GM12891 (cell line): ENCODE measurements around the gene TIPRL.

ENCODE experiments used
- DNase-seq: peaks from one replicate; pipeline ENCODE4 v3.0.0; 2011; ENCODE audit warnings: low spot score; ENCODE audit not compliant: insufficient read length
- FAIRE-seq: peaks from 2 replicates; lab custom pipeline; 2011; peaks lifted over from hg19 to GRCh38; lab: Jason Lieb, UNC
- PAX5 ChIP-seq: IDR thresholded peaks from 2 replicates; pipeline ENCODE4 v1.6.1; 2011; ENCODE audit warnings: low read length, moderate library complexity, mild to moderate bottlenecking; ENCODE audit not compliant: insufficient read depth, severe bottlenecking
- POLR2A ChIP-seq: IDR thresholded peaks from 2 replicates; pipeline ENCODE4 v1.6.1; 2011; ENCODE audit warnings: low read depth, low read length, control low read depth
- POLR2AphosphoS5 ChIP-seq: IDR thresholded peaks from 2 replicates; pipeline ENCODE4 v1.6.1; 2011; ENCODE audit warnings: low read depth, low read length, control low read depth
- POU2F2 ChIP-seq: IDR thresholded peaks from 2 replicates; pipeline ENCODE4 v1.6.1; 2011; ENCODE audit warnings: low read depth, mild to moderate bottlenecking, control low read depth, low read length, moderate library complexity
- SPI1 ChIP-seq: IDR thresholded peaks from 2 replicates; pipeline ENCODE4 v1.6.1; 2011; ENCODE audit warnings: low read depth, low read length, control low read depth
- TAF1 ChIP-seq: IDR thresholded peaks from 2 replicates; pipeline ENCODE4 v1.6.1; 2011; ENCODE audit warnings: low read depth, low read length, control low read depth

Gene TIPRL

DNA sequence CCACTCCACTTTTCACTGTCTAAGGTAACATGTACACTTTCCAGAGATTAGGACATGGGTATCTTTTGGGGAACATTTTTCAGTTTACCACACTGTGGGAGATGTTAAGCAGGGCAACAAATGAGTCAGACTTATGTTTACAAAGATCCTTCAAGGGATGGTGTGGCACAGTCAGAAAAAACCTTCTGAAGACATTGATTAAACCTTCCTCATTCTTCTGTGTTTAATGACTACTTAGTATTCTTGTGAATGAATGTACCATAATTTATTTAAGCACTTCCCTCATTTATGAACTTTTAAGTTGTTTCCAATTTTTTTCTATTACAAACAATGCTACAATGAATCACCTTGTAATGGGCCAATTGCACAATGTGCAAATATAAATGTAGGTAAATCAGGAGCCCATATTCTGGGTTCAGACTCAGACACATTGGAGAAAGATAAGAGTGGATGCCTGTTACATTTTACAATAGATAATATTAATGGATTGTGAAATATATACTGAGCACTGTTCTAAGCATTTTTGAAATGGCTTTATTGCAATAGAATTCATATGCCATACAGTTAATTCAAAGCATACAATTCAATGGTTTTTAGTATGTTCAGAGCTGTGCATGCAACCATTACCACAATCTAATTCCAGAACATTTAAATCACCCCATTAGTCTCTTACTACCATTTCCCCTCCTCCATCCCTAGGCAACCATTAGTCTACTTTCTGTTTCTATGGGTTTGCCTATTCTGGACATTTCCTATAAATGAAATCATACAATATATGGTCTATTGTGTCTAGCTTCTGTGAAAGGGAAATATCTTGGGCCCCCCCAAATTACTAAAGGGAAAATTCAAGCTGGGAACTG, 45.1 kb downstream of the TIPRL start:
- no peak for FAIRE-seq
- TF ChIP-seq TAF1 (no peak), PAX5 (no peak), SPI1 (no peak), POU2F2 (no peak), POLR2A (no peak), POLR2AphosphoS5 (no peak)
- no peak for DNase-seq

DNA sequence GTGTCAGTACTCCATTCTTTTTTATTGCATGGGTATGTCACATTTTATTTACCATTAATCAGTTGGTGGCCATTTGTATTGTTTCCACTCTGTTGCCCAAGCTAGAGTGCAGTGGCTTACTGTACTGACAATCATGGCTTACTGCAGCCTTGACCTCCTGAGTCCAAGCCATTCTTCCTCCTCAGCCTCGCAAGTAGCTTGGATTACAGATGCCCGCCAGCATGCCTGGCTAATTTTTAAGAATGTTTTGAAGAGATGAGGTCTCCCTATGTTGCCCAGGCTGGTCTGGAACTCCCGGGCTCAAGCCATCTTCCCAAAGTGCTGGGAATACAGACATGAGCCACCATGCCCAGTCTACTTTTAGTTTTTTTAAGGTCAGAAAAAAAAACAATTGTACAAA, 46.2 kb downstream of the TIPRL start:
- TF ChIP-seq POLR2A (no peak), PAX5 (no peak), TAF1 (no peak), POLR2AphosphoS5 (no peak), POU2F2 (no peak), SPI1 (no peak)
- FAIRE-seq (peak; percentile 75), DNase-seq (no peak)

DNA sequence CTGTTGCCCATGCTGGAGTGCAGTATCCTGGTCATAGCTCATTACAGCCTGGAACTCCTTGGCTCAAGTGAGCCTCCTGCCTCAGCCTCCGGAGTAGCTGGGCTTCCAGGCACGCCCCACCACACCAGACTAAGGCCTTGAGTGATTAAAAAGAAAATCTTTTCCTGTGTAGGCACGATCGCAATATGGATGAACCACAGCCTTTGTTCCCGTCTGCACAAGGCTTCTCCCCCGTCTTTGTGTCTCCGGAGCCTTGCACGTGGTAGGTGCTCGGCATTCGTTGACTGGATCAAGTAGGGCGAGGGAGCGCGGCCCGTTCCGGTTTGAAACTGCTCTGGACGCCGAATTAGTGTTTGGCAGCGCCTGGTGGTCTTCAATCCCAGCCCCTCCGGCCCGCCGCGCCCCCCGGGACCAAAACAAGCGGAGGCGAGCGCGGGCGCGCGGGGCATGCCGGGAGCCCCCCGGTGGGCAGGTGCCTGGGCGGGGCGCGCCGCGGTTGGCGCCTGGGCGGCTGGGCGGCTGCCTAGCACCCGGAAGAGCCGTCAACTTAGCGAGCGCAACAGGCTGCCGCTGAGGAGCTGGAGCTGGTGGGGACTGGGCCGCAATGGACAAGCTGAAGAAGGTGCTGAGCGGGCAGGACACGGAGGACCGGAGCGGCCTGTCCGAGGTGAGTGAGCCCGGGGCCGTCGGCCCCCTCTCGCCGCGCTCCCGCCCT, 46.9 kb downstream of the TIPRL start, which contains the start of gene SFT2D2:
TSS of gene SFT2D2 (plus strand) at position 529 of the 715 bp plus-strand sequence. CDS start at position 605, 76 bp downstream.
- TF ChIP-seq TAF1: peak; percentile 84; the same call in 1 of the 2 replicates
- peak; percentile 95 for TF ChIP-seq POLR2AphosphoS5
- peak; percentile 89 for TF ChIP-seq POLR2A
- no peak for TF ChIP-seq PAX5
- peak; percentile 69; the same call in 1 of the 2 replicates for TF ChIP-seq POU2F2
- TF ChIP-seq SPI1: no peak

GRCh38 chr1:168227620-168228019, 48.9 kb downstream of the TIPRL start:
- DNase-seq (no peak), FAIRE-seq (no peak)
- no peak for TF ChIP-seq SPI1
- TF ChIP-seq POU2F2: no peak
- TF ChIP-seq PAX5: no peak
- TF ChIP-seq POLR2AphosphoS5: no peak
- no peak for TF ChIP-seq POLR2A
- TF ChIP-seq TAF1: no peak

More for the DNA sequence above, 46.9 kb downstream of the TIPRL start, which contains the start of gene SFT2D2:
- DNase-seq (peak; percentile 83), FAIRE-seq (peak; percentile 90)

DNA sequence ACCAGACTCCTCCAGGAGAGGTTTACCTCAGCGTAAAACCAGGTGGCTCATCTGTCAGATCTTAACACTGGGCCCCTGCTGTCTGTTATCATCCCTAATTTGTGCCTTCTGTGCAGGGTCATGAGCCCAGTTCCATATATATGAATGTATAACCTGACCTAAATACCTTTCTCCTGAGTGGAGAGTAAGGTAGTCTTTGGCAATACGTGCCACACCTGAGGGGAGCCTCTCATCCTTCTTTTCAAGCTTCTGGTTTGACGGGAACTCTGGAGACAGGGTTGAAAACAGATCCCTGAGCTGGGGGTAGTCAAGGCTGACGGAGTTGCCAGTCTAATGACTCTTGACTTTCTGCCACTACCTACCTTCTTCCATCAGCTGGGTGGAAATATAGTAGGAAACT, 51.1 kb downstream of the TIPRL start:
- DNase-seq (no peak), FAIRE-seq (no peak)
- TF ChIP-seq PAX5: no peak

- FAIRE-seq (no peak), DNase-seq (no peak)
- TF ChIP-seq POLR2A (no peak), TAF1 (no peak), POU2F2 (no peak), SPI1 (no peak), PAX5 (no peak), POLR2AphosphoS5 (no peak)
Measured at GRCh38 chr1:168230709-168231108, 51.9 kb downstream of the TIPRL start.

- TF ChIP-seq POU2F2: no peak
- no peak for TF ChIP-seq PAX5
- no peak for TF ChIP-seq SPI1
- TF ChIP-seq TAF1: no peak
- no peak for TF ChIP-seq POLR2A
- no peak; the same call in 1 of the 2 replicates for TF ChIP-seq POLR2AphosphoS5
- DNase-seq: peak; percentile 35
- peak; percentile 69 for FAIRE-seq
Measured at GRCh38 chr1:168234846-168235547, 56.2 kb downstream of the TIPRL start.

GRCh38 chr1:168235548-168235885, 56.8 kb downstream of the TIPRL start:
- FAIRE-seq (no peak), DNase-seq (no peak)
- no peak for TF ChIP-seq SPI1
- TF ChIP-seq PAX5: no peak
- no peak for TF ChIP-seq POU2F2
- TF ChIP-seq POLR2A: no peak
- no peak for TF ChIP-seq POLR2AphosphoS5
- TF ChIP-seq TAF1: no peak

DNA sequence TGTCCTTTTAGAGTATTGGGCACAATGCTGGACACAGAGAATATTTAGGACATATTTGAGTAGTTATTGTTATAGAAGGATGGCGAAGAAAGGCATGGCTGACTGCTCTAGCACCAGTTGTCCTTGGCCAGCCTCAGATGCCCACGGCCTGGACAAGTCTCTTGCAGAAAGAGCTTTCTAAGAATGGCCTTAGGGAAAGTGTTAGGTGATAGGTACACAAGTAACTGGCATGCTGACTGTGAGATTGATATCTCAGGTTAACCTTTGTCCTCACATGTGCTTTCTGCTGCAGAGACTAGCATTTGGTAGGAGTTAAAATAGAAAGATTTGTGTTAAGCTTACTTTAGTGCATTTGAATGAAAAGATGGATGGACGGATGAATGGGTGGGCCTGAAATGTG, 57.2 kb downstream of the TIPRL start:
- TF ChIP-seq SPI1: no peak
- TF ChIP-seq POU2F2: no peak
- TF ChIP-seq POLR2AphosphoS5: no peak
- TF ChIP-seq POLR2A: no peak
- no peak for TF ChIP-seq PAX5
- DNase-seq (no peak), FAIRE-seq (no peak)
